H1 (cell line): Measurements from ENCODE around the gene COL4A2. TPM values are rescaled to one million over a fixed set of nuclear protein-coding genes. Genes with fewer than 3 reads are reported as not detected.

Experiments used
- ASH2L ChIP-seq: fragments of 200-600, 300-600 bp; sonication (generic); IDR thresholded peaks from one replicate; pipeline ENCODE4 v1.7.1; 2017; ENCODE audit warnings: low read length
- RFX5 ChIP-seq: IDR thresholded peaks from 2 replicates; pipeline ENCODE4 v1.6.1; 2011; ENCODE audit warnings: low read depth, low read length, improper control_type of control experiment, borderline replicate concordance
- polyA plus RNA-seq, 7 experiments: library from polyadenylated mRNA; depleted of rRNA in 3 of 7; stranded (reverse) in 5 of 7; unstranded in 2 of 7; fragments of >200 nt in 5 of 7; fragments of 200-250 nt in 2 of 7; gene quantifications; 1 replicate in 5 of 7; 2 replicates in 1 of 7; 4 replicates in 1 of 7; pipeline versions ENCODE4 v1.2.1 to v1.2.3, GENCODE V29; 2011 to 2013; ENCODE audit warnings: missing spikeins in 2 of 7, mixed read lengths in 2 of 7
- total RNA-seq: library from RNA; stranded (reverse); fragmentation: NEBNext Ultra II Directional; extraction: Animal tissue kit (Norgen Biotek cat#: 25700); gene quantifications from 2 replicates; pipeline ENCODE4 v1.2.1, GENCODE V29; 2021

COL4A2 gene
- total and polyA plus RNA-seq, 2 of the 8 experiments (the other 6 are each of a cell fraction or from before 2014, with no cell fraction given): 80.4 to 87.3 TPM

GRCh38 chr13:110339263-110339662 is 32.2 kb downstream of the COL4A2 start (continued):
- TF ChIP-seq ASH2L: no peak
- TF ChIP-seq RFX5: no peak
